Upper lobe of left lung (tissue), 6 donors: Measurements from ENCODE around the gene HERC2. TPM values are rescaled to one million over a fixed set of nuclear protein-coding genes. Genes with fewer than 3 reads are reported as not detected.
A peak's percentile ranks its signal among the peaks of the same experiment; 100 is the strongest.
"Not testable (repeated sequence)": the region's sequence is repeated elsewhere in the genome, so short reads cannot be mapped to it uniquely, and the experiment has no call there.

Source experiments
- ATAC-seq, 2 donors: fragments of 200-7000 bp; cut with Tn5 transposase; one replicate each; pipeline ENCODE4 v1.9.1; 2022; ENCODE audit warnings: mild to moderate bottlenecking in 2 of 2, moderate library complexity in 2 of 2; ENCODE audit not compliant: low FRiP score in 2 of 2
- DNase-seq, 2 donors: peaks; one replicate each; pipeline ENCODE4 v3.0.0-alpha.2; 2019 to 2020
- H3K27ac ChIP-seq, 4 donors: fragments of 200-600 bp; sonication (generic); one replicate each; pipeline ENCODE4 v1.5.1; 2016 to 2019
- H3K27me3 ChIP-seq, 4 donors: fragments of 200-600 bp; sonication (generic); one replicate each; pipeline ENCODE4 v1.5.1; 2017 to 2019
- H3K36me3 ChIP-seq, 4 donors: fragments of 200-600 bp; sonication (generic); one replicate each; pipeline ENCODE4 v1.5.1; 2016 to 2019
- H3K4me1 ChIP-seq, 4 donors: fragments of 200-600 bp; sonication (generic); one replicate each; pipeline ENCODE4 v1.5.1; 2018 to 2019
- H3K4me3 ChIP-seq, 4 donors: fragments of 200-600 bp; sonication (generic); one replicate each; pipeline ENCODE4 v1.5.1; 2017 to 2019; ENCODE audit warnings: mild to moderate bottlenecking in 2 of 4, moderate library complexity in 1 of 4
- H3K9me3 ChIP-seq, 4 donors: fragments of 200-600 bp; sonication (generic); one replicate each; pipeline ENCODE4 v1.5.1; 2018 to 2019
- WGBS, 2 donors: methylation state at CpG; one replicate each; pipeline ENCODE4 v1.1.5; 2017 to 2018; 5-methylcytosine and 5-hydroxymethylcytosine counted together
- total RNA-seq, 6 donors: library from RNA; depleted of rRNA in 4 of 6; stranded (reverse); fragments of >200 nt in 4 of 6; gene quantifications; one replicate each; pipeline versions ENCODE4 v1.1.0 to v1.2.1, GENCODE V29; 2016 to 2021
- donor health status: DM: no; HTN: no; CAD: no; lungs with moderate emphysema.
- donor health status: DM: no; HTN: yes; CAD: no; lungs with severe emphysema.

HERC2 gene, protein sequence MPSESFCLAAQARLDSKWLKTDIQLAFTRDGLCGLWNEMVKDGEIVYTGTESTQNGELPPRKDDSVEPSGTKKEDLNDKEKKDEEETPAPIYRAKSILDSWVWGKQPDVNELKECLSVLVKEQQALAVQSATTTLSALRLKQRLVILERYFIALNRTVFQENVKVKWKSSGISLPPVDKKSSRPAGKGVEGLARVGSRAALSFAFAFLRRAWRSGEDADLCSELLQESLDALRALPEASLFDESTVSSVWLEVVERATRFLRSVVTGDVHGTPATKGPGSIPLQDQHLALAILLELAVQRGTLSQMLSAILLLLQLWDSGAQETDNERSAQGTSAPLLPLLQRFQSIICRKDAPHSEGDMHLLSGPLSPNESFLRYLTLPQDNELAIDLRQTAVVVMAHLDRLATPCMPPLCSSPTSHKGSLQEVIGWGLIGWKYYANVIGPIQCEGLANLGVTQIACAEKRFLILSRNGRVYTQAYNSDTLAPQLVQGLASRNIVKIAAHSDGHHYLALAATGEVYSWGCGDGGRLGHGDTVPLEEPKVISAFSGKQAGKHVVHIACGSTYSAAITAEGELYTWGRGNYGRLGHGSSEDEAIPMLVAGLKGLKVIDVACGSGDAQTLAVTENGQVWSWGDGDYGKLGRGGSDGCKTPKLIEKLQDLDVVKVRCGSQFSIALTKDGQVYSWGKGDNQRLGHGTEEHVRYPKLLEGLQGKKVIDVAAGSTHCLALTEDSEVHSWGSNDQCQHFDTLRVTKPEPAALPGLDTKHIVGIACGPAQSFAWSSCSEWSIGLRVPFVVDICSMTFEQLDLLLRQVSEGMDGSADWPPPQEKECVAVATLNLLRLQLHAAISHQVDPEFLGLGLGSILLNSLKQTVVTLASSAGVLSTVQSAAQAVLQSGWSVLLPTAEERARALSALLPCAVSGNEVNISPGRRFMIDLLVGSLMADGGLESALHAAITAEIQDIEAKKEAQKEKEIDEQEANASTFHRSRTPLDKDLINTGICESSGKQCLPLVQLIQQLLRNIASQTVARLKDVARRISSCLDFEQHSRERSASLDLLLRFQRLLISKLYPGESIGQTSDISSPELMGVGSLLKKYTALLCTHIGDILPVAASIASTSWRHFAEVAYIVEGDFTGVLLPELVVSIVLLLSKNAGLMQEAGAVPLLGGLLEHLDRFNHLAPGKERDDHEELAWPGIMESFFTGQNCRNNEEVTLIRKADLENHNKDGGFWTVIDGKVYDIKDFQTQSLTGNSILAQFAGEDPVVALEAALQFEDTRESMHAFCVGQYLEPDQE (N-terminal part only)
- total RNA-seq = 100 to 1,000 TPM in 1 of 6 donors, 10 to 100 TPM in 5; 48.6 to 113 (median 53.4) TPM

- not testable (repeated sequence) for DNase-seq, H3K4me1 ChIP-seq, H3K27me3 ChIP-seq, H3K9me3 ChIP-seq, ATAC-seq
- peaks cover 0 to 11% (median 3%) of the 10 kb centered on the region in 4 donors for H3K36me3 ChIP-seq
- no CpG with 5 or more reads among the region's 52 CpGs for WGBS, 2 donors
- H3K4me3 ChIP-seq = peak within 1 kb of the TSS in 3 of 4 donors; percentile 40 to 45 (median 44)
- H3K27ac ChIP-seq = peak within 1 kb of the TSS in 1 of 4 donors; percentile 44
Measured at GRCh38 chr15:28322129-28322588, at the start of gene HERC2. Gene HERC2, minus strand, starts transcription at chr15:28322179. Its CDS starts 746 bp downstream, at chr15:28321433.

GRCh38 chr15:28365502-28365901 lies 43.5 kb upstream of the HERC2 start:
- not testable (repeated sequence) for ATAC-seq, H3K27me3 ChIP-seq, H3K27ac ChIP-seq, H3K4me3 ChIP-seq, H3K9me3 ChIP-seq, H3K4me1 ChIP-seq, H3K36me3 ChIP-seq
- DNase-seq = peak in 1 of 2 donors; percentile 63
- no CpG with 5 or more reads among the region's 17 CpGs for WGBS, 2 donors

GRCh38 chr15:28357984-28358383 lies 36.0 kb upstream of the HERC2 start, which contains the start of gene GOLGA6L24:
Gene GOLGA6L24, minus strand, starts transcription at chr15:28358084. Its CDS starts 61 bp downstream, at chr15:28358023.
- not testable (repeated sequence) for H3K4me1 ChIP-seq, H3K27ac ChIP-seq, H3K36me3 ChIP-seq, ATAC-seq, H3K27me3 ChIP-seq, H3K9me3 ChIP-seq, DNase-seq, H3K4me3 ChIP-seq
- WGBS, 2 donors = no CpG with 5 or more reads among the region's 7 CpGs

GRCh38 chr15:28321358-28322078 lies 461 bp downstream of the HERC2 start:
- H3K27me3 ChIP-seq, DNase-seq, ATAC-seq, H3K4me1 ChIP-seq, H3K9me3 ChIP-seq: not testable (repeated sequence)
- 0 to 4% methylated on average over 12 of the region's 39 CpGs for WGBS, 2 donors
- H3K4me3 ChIP-seq = peak overlapping the region in 3 of 4 donors; percentile 40 to 45 (median 44)
- peak overlapping the region in 1 of 4 donors; percentile 44 for H3K27ac ChIP-seq
- H3K36me3 ChIP-seq = peaks cover 0 to 13% (median 4%) of the 10 kb centered on the region in 4 donors

DNA sequence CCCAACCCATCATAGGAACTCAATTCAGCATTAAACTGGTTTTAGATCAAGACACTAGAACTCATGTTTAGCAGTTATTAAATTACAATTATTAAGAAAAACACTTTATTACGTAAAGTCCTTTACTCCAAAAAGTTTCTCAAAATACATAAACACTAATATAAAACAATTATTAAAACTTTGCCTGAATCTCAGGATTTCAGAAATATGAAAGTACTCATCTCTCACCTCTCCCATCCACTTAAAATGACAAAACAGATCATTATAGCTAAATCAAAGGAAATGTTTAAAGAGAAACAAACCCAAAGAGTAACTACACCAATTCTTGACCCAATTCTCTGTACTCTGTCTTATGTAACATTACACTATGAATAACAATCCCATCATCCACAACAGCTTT lies 2.3 kb downstream of the HERC2 start:
- 88 to 92% methylated on average over 1 of the region's 1 CpG for WGBS, 2 donors

DNA sequence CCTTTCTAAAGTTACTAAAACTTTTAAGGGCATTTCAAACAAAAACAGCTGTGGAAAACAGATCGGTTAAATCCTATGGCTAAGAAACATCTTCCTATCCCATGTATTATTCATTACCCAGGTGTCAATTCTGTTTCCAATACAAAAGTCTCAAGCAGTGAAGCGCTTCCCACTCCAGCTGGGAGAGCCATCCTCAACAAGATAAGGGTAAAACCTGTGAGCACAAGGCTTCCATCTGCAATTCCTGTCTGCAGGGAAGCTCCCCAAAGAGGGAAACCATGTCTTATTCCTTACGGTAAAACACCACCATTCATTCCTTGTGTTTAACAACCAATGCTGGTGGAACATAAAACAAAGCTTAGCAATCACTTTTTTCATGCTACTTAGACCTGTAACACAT lies 3.2 kb downstream of the HERC2 start:
- not testable (repeated sequence) for DNase-seq, H3K9me3 ChIP-seq, H3K4me1 ChIP-seq, H3K4me3 ChIP-seq, H3K27ac ChIP-seq, ATAC-seq, H3K27me3 ChIP-seq
- peaks cover 0 to 28% (median 6%) of the 10 kb centered on the region in 4 donors for H3K36me3 ChIP-seq
- no CpG with 5 or more reads among the region's 3 CpGs for WGBS, 2 donors

More for the DNA sequence above, 2.3 kb downstream of the HERC2 start:
- H3K4me3 ChIP-seq, H3K27me3 ChIP-seq, ATAC-seq, H3K4me1 ChIP-seq, H3K9me3 ChIP-seq, H3K27ac ChIP-seq, DNase-seq: not testable (repeated sequence)
- H3K36me3 ChIP-seq = peaks cover 0 to 21% (median 4%) of the 10 kb centered on the region in 4 donors

DNA sequence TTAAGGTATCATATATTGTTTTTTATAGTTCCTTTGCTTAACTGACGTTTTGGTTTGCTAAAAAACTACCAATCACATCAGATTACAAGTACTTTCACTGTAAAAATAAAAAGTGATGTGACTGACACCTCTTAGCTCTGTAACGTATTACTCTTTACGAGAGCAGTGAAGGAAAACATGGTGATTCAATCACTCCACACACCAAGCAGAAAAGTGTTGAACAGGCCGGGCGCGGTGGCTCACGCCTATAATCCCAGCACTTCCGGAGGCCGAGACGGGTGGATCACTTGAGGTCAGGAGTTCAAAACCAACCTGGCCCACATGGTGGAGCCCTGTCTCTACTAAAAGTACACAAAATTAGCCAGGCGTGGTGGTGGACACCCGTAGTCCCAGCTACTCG lies 3.9 kb downstream of the HERC2 start:
- 94 to 95% methylated on average over 12 to 13 of the region's 13 CpGs for WGBS, 2 donors
- not testable (repeated sequence) for H3K4me3 ChIP-seq, H3K4me1 ChIP-seq, H3K27ac ChIP-seq, DNase-seq, ATAC-seq, H3K27me3 ChIP-seq, H3K9me3 ChIP-seq
- H3K36me3 ChIP-seq = peaks cover 0 to 32% (median 8%) of the 10 kb centered on the region in 4 donors

- not testable (repeated sequence) for DNase-seq, H3K4me3 ChIP-seq, H3K9me3 ChIP-seq, H3K27ac ChIP-seq, H3K4me1 ChIP-seq, H3K27me3 ChIP-seq, ATAC-seq
- WGBS, 2 donors = 95 to 100% methylated on average over 7 of the region's 7 CpGs
- H3K36me3 ChIP-seq = peaks cover 0 to 32% (median 8%) of the 10 kb centered on the region in 4 donors
Measured at GRCh38 chr15:28316958-28317357, 5.0 kb downstream of the HERC2 start.

- peaks cover 0 to 17% (median 5%) of the 10 kb centered on the region in 4 donors for H3K36me3 ChIP-seq
- not testable (repeated sequence) for ATAC-seq, H3K4me1 ChIP-seq, H3K4me3 ChIP-seq, DNase-seq, H3K27ac ChIP-seq, H3K27me3 ChIP-seq, H3K9me3 ChIP-seq
- 88 to 91% methylated on average over 10 to 11 of the region's 11 CpGs for WGBS, 2 donors
Measured at GRCh38 chr15:28310454-28310853, 11.5 kb downstream of the HERC2 start.

GRCh38 chr15:28308718-28309117 lies 13.3 kb downstream of the HERC2 start:
- not testable (repeated sequence) for H3K4me3 ChIP-seq, H3K27me3 ChIP-seq, H3K4me1 ChIP-seq, ATAC-seq, H3K36me3 ChIP-seq, H3K9me3 ChIP-seq, H3K27ac ChIP-seq, DNase-seq
- 97 to 98% methylated on average over 5 of the region's 5 CpGs for WGBS, 2 donors

DNA sequence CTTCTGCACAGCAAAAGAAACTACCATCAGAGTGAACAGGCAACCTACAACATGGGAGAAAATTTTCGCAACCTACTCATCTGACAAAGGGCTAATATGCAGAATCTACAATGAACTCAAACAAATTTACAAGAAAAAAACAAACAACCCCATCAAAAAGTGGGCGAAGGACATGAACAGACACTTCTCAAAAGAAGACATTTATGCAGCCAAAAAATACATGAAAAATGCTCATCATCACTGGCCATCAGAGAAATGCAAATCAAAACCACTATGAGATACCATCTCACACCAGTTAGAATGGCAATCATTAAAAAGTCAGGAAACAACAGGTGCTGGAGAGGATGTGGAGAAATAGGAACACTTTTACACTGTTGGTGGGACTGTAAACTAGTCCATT lies 16.3 kb downstream of the HERC2 start:
- 97 to 100% methylated on average over 2 of the region's 2 CpGs for WGBS, 2 donors
- ATAC-seq, H3K9me3 ChIP-seq, DNase-seq, H3K27me3 ChIP-seq, H3K36me3 ChIP-seq, H3K4me3 ChIP-seq, H3K4me1 ChIP-seq, H3K27ac ChIP-seq: not testable (repeated sequence)
